CD1c-positive myeloid dendritic cell (primary cell): ENCODE measurements around the gene SELENOH.

Source experiments
- DNase-seq: peaks from one replicate; pipeline ENCODE4 v3.0.0-alpha.2; 2016; ENCODE audit errors: extremely low spot score

Gene SELENOH

GRCh38 chr11:57781529-57781943 is 40.2 kb downstream of the SELENOH start:
- DNase-seq: no peak

- DNase-seq: no peak
Observed at GRCh38 chr11:57785072-57785471, 43.8 kb downstream of the SELENOH start.

- DNase-seq: no peak
Observed at GRCh38 chr11:57786436-57786835, 45.1 kb downstream of the SELENOH start.

GRCh38 chr11:57787006-57787604 is 45.8 kb downstream of the SELENOH start:
- no peak for DNase-seq

GRCh38 chr11:57787920-57788702 is 46.8 kb downstream of the SELENOH start:
- peak; percentile 68 for DNase-seq

GRCh38 chr11:57788703-57789088 is 47.4 kb downstream of the SELENOH start:
- no peak for DNase-seq

GRCh38 chr11:57791321-57792059 is 50.2 kb downstream of the SELENOH start:
- DNase-seq: no peak

GRCh38 chr11:57792060-57792541 is 50.8 kb downstream of the SELENOH start:
- DNase-seq: peak; percentile 97

GRCh38 chr11:57792870-57793269 is 51.6 kb downstream of the SELENOH start:
- peak; percentile 83 for DNase-seq
